Measurements from ENCODE around the gene SWAP70. TPM values are rescaled to one million over a fixed set of nuclear protein-coding genes. Genes with fewer than 3 reads are reported as not detected.

The SWAP70 gene
- total RNA-seq, 2 donors from 2014 or later = 6.1 to 7.5 TPM

GRCh38 chr11:9774109-9774508 lies 110.2 kb downstream of the SWAP70 start:
- Mint-ChIP-seq H3K36me3 (ENCODE audit: low read depth) (no peaks in the 10 kb centered on the region), H3K4me3 (no peak overlapping the region), H3K27ac (no peak overlapping the region), H3K4me1 (no peaks in the 10 kb centered on the region), H3K27me3 (no peaks in the 10 kb centered on the region)
- ATAC-seq (no peak), DNase-seq (no peak)
- no peaks in the 10 kb centered on the region for H3K9me3 ChIP-seq (ENCODE audit: control insufficient read depth, low read length, poor library complexity, severe bottlenecking)

DNA sequence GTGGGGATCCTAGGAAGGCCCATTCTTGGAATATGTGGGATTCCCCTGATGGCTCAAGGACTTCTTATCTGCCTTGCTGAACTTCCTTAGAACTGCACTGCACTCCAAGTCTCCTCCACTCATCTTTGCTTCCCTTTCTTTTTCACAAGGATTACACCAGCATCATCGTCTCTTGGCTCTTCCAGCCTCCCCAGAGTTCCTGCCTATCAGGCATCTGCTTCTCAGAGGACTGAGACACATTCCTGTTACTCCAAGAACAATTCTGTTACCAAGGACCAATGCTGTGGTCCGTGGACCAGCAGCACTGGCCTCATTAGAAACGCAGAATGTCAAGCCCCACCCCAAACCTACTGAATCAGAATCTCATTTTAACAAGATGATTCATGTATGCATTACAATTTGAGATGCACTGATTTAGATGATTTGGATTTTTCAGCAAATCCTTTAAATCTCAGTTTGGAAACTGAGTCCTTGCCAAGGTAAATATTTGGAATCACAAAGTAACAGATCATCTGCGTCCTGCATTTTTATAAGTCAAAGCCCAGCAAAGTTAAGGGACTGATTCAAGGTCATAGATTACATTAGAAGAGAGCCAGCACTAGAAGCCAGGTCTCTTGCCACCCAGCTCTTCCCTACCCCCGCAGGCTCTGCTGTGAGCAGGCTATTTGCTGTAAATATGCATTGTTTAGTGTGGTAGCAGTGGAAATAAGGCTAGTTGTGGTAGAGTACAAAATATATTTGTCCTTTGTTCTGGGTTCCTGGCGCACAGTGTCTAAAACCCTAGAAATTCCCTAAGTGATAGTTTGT lies 110.9 kb downstream of the SWAP70 start:
- ATAC-seq (no peak), DNase-seq (no peak)
- no peaks in the 10 kb centered on the region for H3K27me3 Mint-ChIP-seq
- H3K4me3 Mint-ChIP-seq = no peak overlapping the region
- H3K4me1 Mint-ChIP-seq = no peaks in the 10 kb centered on the region
- H3K27ac Mint-ChIP-seq = no peak overlapping the region
- no peaks in the 10 kb centered on the region for H3K9me3 ChIP-seq (ENCODE audit: control insufficient read depth, low read length, poor library complexity, severe bottlenecking)
- no peaks in the 10 kb centered on the region for H3K36me3 Mint-ChIP-seq (ENCODE audit: low read depth)

DNA sequence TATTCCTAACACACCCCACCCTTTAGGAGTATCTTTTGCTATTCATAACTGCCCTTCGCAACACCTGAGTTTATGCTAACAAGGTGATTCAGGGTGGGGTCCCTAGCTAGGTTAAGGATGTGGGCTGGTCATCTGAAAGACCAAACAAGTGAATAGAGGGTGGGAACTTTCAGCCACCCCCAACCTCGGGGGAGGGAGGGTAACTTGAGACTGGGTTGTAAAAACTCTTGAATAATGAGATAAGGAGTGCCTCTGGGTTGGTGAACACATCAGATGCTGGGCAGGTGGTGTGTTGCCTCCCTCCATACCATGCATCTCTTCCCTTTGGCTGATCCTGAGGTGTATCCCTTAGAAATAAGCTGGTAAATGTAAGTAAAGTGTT lies 111.5 kb downstream of the SWAP70 start:
- no peak overlapping the region for H3K4me3 Mint-ChIP-seq
- DNase-seq = no peak
- ATAC-seq = no peak
- no peaks in the 10 kb centered on the region for H3K36me3 Mint-ChIP-seq (ENCODE audit: low read depth)
- H3K27ac Mint-ChIP-seq = no peak overlapping the region
- no peaks in the 10 kb centered on the region for H3K27me3 Mint-ChIP-seq
- no peaks in the 10 kb centered on the region for H3K4me1 Mint-ChIP-seq
- no peaks in the 10 kb centered on the region for H3K9me3 ChIP-seq (ENCODE audit: control insufficient read depth, low read length, poor library complexity, severe bottlenecking)

DNA sequence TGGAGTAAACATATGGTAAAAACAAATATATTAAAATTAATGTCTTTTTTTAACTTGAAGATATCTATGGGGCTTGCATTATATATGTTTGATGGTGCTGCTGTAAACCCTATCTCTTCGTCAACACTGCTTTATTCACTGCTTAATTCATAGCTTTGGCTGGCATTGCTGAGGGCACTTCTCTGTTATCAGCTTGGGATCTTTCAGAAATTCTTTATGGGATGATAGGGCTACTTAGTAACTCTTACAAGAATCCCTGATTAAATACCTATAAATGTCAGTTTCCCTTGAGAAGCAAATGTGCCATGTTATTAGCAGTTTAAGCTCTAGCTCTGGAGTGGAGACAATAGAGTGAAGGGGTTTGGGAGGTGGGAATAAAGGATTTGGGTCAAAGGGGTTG lies 112.3 kb downstream of the SWAP70 start:
- DNase-seq = no peak
- H3K9me3 ChIP-seq (ENCODE audit: control insufficient read depth, low read length, poor library complexity, severe bottlenecking) = no peaks in the 10 kb centered on the region
- Mint-ChIP-seq H3K27me3 (no peaks in the 10 kb centered on the region), H3K4me1 (no peaks in the 10 kb centered on the region), H3K36me3 (ENCODE audit: low read depth) (peaks cover under 1% of the 10 kb centered on the region), H3K4me3 (no peak overlapping the region), H3K27ac (no peak overlapping the region)
- ATAC-seq = no peak

DNA sequence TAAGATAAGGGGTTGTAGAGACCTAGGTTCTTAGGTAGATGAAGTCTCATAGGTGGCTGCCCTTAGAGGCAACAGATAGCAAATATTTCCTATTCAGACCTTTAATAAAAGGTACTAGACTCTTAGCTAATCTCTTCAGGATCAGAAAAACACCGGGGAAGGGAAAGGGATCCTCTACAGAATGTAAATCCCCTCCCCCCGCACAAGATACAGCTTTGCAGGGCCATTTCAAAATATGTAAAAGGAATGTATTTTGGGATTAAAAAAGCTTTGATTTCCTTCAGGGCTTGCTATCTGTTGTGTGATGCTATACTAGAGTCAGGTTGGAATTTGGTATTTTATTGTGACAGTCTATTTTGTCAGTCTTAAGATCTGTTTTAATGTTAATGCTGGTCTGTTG lies 113.2 kb downstream of the SWAP70 start:
- DNase-seq (no peak), ATAC-seq (no peak)
- Mint-ChIP-seq H3K36me3 (ENCODE audit: low read depth) (peaks cover 3% of the 10 kb centered on the region), H3K4me1 (no peaks in the 10 kb centered on the region), H3K27ac (no peak overlapping the region), H3K4me3 (no peak overlapping the region), H3K27me3 (no peaks in the 10 kb centered on the region)
- H3K9me3 ChIP-seq (ENCODE audit: control insufficient read depth, low read length, poor library complexity, severe bottlenecking) = no peaks in the 10 kb centered on the region

DNA sequence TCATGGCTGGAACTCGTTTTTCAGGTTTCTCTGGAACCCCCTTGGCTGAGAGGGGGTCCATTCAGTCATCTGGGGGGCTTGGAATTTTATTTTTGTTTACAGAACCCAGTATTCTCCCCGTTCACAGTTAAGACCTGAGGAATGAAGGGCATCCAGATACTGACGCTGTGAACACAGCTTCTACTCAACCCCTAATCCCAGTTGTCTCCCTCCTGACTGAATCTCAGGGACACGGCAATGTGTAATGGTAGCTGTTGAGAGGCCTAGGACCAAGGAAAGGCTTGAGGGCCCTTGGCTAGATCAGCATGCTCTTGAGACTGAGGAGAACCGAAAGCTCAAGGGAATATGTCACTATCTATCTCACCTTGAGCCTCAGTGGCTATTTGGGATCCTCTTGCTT lies 113.6 kb downstream of the SWAP70 start:
- no peak overlapping the region for H3K4me3 Mint-ChIP-seq
- peak overlapping the region; percentile 8 for H3K27ac Mint-ChIP-seq

DNA sequence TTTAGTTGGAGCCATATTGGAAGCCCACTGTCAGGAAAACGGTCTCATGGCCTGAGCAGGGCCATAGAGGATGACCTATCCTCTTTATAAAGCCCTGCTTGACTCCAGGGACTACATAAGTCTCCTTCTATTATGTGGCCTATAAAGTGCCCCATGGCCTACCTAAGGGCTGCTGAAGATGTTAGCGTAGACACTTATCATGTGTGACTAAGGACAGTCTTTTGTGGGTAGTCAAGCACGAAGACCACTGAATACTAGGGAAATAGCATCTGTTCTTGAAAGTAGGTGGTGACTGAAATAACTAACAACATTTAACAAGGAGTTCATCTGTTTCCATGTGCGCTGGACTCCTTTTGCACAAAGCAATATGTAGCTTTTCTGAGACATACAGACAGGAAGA lies 117.1 kb downstream of the SWAP70 start:
- Mint-ChIP-seq H3K27me3 (no peaks in the 10 kb centered on the region), H3K36me3 (ENCODE audit: low read depth) (peaks cover 3% of the 10 kb centered on the region), H3K4me3 (no peak overlapping the region), H3K4me1 (no peaks in the 10 kb centered on the region), H3K27ac (no peak overlapping the region)
- H3K9me3 ChIP-seq (ENCODE audit: control insufficient read depth, low read length, poor library complexity, severe bottlenecking) = no peaks in the 10 kb centered on the region
- ATAC-seq (no peak), DNase-seq (no peak)

More for the DNA sequence above, 113.6 kb downstream of the SWAP70 start:
- Mint-ChIP-seq H3K27me3 (no peaks in the 10 kb centered on the region), H3K36me3 (ENCODE audit: low read depth) (peaks cover 3% of the 10 kb centered on the region), H3K4me1 (no peaks in the 10 kb centered on the region)
- ATAC-seq (no peak), DNase-seq (no peak)
- H3K9me3 ChIP-seq (ENCODE audit: control insufficient read depth, low read length, poor library complexity, severe bottlenecking) = no peaks in the 10 kb centered on the region

GRCh38 chr11:9783986-9784385 lies 120.1 kb downstream of the SWAP70 start:
- ATAC-seq (no peak), DNase-seq (no peak)
- Mint-ChIP-seq H3K27ac (no peak overlapping the region), H3K36me3 (ENCODE audit: low read depth) (peaks cover 3% of the 10 kb centered on the region), H3K4me1 (peaks cover 2% of the 10 kb centered on the region), H3K27me3 (no peaks in the 10 kb centered on the region), H3K4me3 (no peak overlapping the region)
- no peaks in the 10 kb centered on the region for H3K9me3 ChIP-seq (ENCODE audit: control insufficient read depth, low read length, poor library complexity, severe bottlenecking)

- Mint-ChIP-seq H3K36me3 (ENCODE audit: low read depth) (peaks cover 3% of the 10 kb centered on the region), H3K27me3 (no peaks in the 10 kb centered on the region), H3K4me1 (peaks cover 2% of the 10 kb centered on the region), H3K27ac (peak overlapping the region; percentile 6), H3K4me3 (no peak overlapping the region)
- H3K9me3 ChIP-seq (ENCODE audit: control insufficient read depth, low read length, poor library complexity, severe bottlenecking) = no peaks in the 10 kb centered on the region
- no peak for DNase-seq
- no peak for ATAC-seq
Measured at GRCh38 chr11:9784602-9785315, 120.9 kb downstream of the SWAP70 start.

- H3K27ac Mint-ChIP-seq = peak overlapping the region; percentile 54
- no peaks in the 10 kb centered on the region for H3K36me3 Mint-ChIP-seq (ENCODE audit: low read depth)
- ATAC-seq = no peak
- H3K27me3 Mint-ChIP-seq = no peaks in the 10 kb centered on the region
- no peak overlapping the region for H3K4me3 Mint-ChIP-seq
- no peaks in the 10 kb centered on the region for H3K9me3 ChIP-seq (ENCODE audit: control insufficient read depth, low read length, poor library complexity, severe bottlenecking)
- no peak for DNase-seq
- H3K4me1 Mint-ChIP-seq = peaks cover 2% of the 10 kb centered on the region
Measured at GRCh38 chr11:9787260-9787659, 123.4 kb downstream of the SWAP70 start.

DNA sequence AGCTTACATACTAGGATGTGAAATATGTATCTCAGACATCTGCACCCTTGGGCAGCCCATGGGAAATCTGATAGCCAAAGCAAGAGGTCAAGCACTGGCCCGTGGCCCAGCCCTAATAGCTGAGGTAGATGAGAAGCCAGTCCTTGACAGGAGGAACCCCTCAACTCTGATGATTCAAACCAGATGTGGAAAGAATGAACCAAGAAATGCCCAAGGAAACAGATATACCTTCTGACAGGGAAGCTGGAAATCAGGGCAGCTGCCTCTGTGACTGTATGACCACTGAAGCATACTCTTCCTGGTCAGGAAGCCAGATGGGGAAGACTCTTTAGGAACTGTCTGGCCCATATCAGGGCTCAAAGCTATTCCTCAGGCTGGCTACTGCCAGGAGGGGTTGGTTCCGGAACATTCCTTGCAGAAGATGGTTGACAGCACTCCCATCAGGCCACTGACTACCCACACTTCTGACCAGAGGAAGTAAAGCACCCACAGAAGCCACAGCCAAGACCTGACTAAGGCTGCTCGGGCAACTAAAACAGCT lies 124.2 kb downstream of the SWAP70 start:
- Mint-ChIP-seq H3K4me1 (peaks cover 2% of the 10 kb centered on the region), H3K27ac (peak overlapping the region; percentile 54), H3K4me3 (no peak overlapping the region), H3K27me3 (no peaks in the 10 kb centered on the region), H3K36me3 (ENCODE audit: low read depth) (no peaks in the 10 kb centered on the region)
- no peak for DNase-seq
- ATAC-seq = no peak
- no peaks in the 10 kb centered on the region for H3K9me3 ChIP-seq (ENCODE audit: control insufficient read depth, low read length, poor library complexity, severe bottlenecking)

- H3K9me3 ChIP-seq (ENCODE audit: control insufficient read depth, low read length, poor library complexity, severe bottlenecking) = no peaks in the 10 kb centered on the region
- Mint-ChIP-seq H3K27ac (no peak overlapping the region), H3K27me3 (no peaks in the 10 kb centered on the region), H3K36me3 (ENCODE audit: low read depth) (no peaks in the 10 kb centered on the region), H3K4me1 (peaks cover 2% of the 10 kb centered on the region), H3K4me3 (no peak overlapping the region)
- ATAC-seq (no peak), DNase-seq (no peak)
Measured at GRCh38 chr11:9789910-9790309, 126.0 kb downstream of the SWAP70 start.

GRCh38 chr11:9790703-9791102 lies 126.8 kb downstream of the SWAP70 start:
- Mint-ChIP-seq H3K27ac (no peak overlapping the region), H3K4me3 (no peak overlapping the region), H3K27me3 (no peaks in the 10 kb centered on the region), H3K4me1 (peaks cover 2% of the 10 kb centered on the region), H3K36me3 (ENCODE audit: low read depth) (no peaks in the 10 kb centered on the region)
- DNase-seq = no peak
- H3K9me3 ChIP-seq (ENCODE audit: control insufficient read depth, low read length, poor library complexity, severe bottlenecking) = no peaks in the 10 kb centered on the region
- no peak for ATAC-seq

Data from T-helper 17 cell (primary cell).